Hepatocyte (in vitro differentiated cells): Measurements from ENCODE around the gene N4BP2L2.

Experiments
- CTCF ChIP-seq: fragments of 200-600 bp; sonication (generic); IDR thresholded peaks from 2 replicates; pipeline ENCODE4 v1.5.1; 2016; ENCODE audit warnings: antibody characterized with exemption, mild to moderate bottlenecking; ENCODE audit not compliant: poor library complexity
- EZH2phosphoT487 ChIP-seq: fragments of 200-600 bp; sonication (generic); IDR thresholded peaks from one replicate; pipeline ENCODE4 v1.6.1; 2018; ENCODE audit warnings: antibody characterized with exemption, mild to moderate bottlenecking, low read depth, moderate library complexity; ENCODE audit not compliant: unreplicated experiment, severe bottlenecking

DNA sequence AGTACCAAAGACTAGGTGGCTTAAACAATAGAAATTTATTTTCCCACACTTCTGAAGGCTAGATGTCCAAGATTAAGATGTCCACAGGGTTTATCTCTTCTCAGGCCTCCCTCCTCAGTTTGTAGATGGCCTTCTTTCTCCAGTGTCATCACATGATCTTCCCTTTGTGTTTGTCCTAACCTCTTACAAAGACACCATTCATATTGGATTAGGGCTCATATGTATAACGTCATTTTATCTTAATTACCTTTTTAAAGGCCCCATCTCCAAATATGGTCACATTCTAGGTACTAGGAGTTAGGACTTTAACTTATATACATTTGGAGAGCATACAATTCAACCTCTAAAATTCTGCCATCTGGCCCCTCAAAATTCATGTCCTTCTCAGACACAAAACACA, 34.3 kb downstream of the N4BP2L2 start:
- TF ChIP-seq CTCF (no peak), EZH2phosphoT487 (no peak)
